Hepatocyte (in vitro differentiated cells): Measurements from ENCODE around the gene ZBTB32. TPM values are rescaled to one million over a fixed set of nuclear protein-coding genes. Genes with fewer than 3 reads are reported as not detected.

ENCODE experiments used
- DNase-seq: peaks from one replicate; pipeline ENCODE4 v3.0.0-alpha.2; 2016; ENCODE audit warnings: low spot score
- H2AFZ ChIP-seq: fragments of 200-600 bp; sonication (generic); 2 replicates; pipeline ENCODE4 v1.6.0; 2016; ENCODE audit warnings: antibody characterized with exemption, mild to moderate bottlenecking
- H3K27ac ChIP-seq: fragments of 200-600 bp; sonication (generic); 2 replicates; pipeline ENCODE4 v1.5.1; 2016; ENCODE audit warnings: mild to moderate bottlenecking
- H3K27me3 ChIP-seq: fragments of 200-600 bp; sonication (generic); 2 replicates; pipeline ENCODE4 v1.6.1; 2016
- H3K36me3 ChIP-seq: fragments of 200-600 bp; sonication (generic); replicated peaks from 2 replicates; pipeline ENCODE4 v1.5.1; 2016; ENCODE audit warnings: low read depth; ENCODE audit not compliant: insufficient read depth
- H3K4me1 ChIP-seq: fragments of 200-600 bp; sonication (generic); 2 replicates; pipeline ENCODE4 v1.5.1; 2016; ENCODE audit warnings: mild to moderate bottlenecking, moderate library complexity; ENCODE audit not compliant: insufficient read depth
- H3K4me2 ChIP-seq: fragments of 200-600 bp; sonication (generic); 2 replicates; pipeline ENCODE4 v1.6.0; 2016
- H3K4me3 ChIP-seq: fragments of 200-600 bp; sonication (generic); 2 replicates; pipeline ENCODE4 v1.5.1; 2016; ENCODE audit warnings: mild to moderate bottlenecking
- H3K79me2 ChIP-seq: fragments of 200-600 bp; sonication (generic); 2 replicates; pipeline ENCODE4 v1.6.0; 2017; ENCODE audit warnings: mild to moderate bottlenecking
- H3K9me2 ChIP-seq: fragments of 200-600 bp; sonication (generic); replicated peaks from 2 replicates; pipeline ENCODE4 v1.6.0; 2017; ENCODE audit warnings: mild to moderate bottlenecking; ENCODE audit not compliant: insufficient read depth
- H3K9me3 ChIP-seq: fragments of 200-600 bp; sonication (generic); 2 replicates; pipeline ENCODE4 v1.5.1; 2016; ENCODE audit warnings: low read depth, mild to moderate bottlenecking
- H4K20me1 ChIP-seq: fragments of 200-600 bp; sonication (generic); 2 replicates; pipeline ENCODE4 v1.6.0; 2016; ENCODE audit warnings: mild to moderate bottlenecking; ENCODE audit not compliant: insufficient read depth, poor library complexity, severe bottlenecking
- EZH2 ChIP-seq: fragments of 200-600 bp; sonication (generic); IDR thresholded peaks from 2 replicates; pipeline ENCODE4 v1.6.1; 2016; ENCODE audit warnings: antibody characterized with exemption, mild to moderate bottlenecking, borderline replicate concordance
- EZH2phosphoT487 ChIP-seq: fragments of 200-600 bp; sonication (generic); IDR thresholded peaks from one replicate; pipeline ENCODE4 v1.6.1; 2018; ENCODE audit warnings: antibody characterized with exemption, mild to moderate bottlenecking, low read depth, moderate library complexity; ENCODE audit not compliant: unreplicated experiment, severe bottlenecking
- WGBS: methylation state at CpG from one replicate; pipeline ENCODE4 v1.1.6; 2016; ENCODE audit warnings: low lambda C conversion rate; ENCODE audit errors: missing lambda C conversion rate; 5-methylcytosine and 5-hydroxymethylcytosine counted together
- polyA plus RNA-seq: library from polyadenylated mRNA; unstranded; fragments of >200 nt; fragmentation: Nextera tagmentation; extraction: Ambion mirVana; gene quantifications from 2 replicates; pipeline ENCODE4 v1.2.1, GENCODE V29; 2016
- total RNA-seq: library from RNA; depleted of rRNA; stranded (reverse); fragments of >200 nt; gene quantifications from 2 replicates; pipeline ENCODE4 v1.2.3, GENCODE V29; 2014
- TF ChIP-seq, protein P1 (sequence below): fragments of 200-600 bp; sonication (generic); IDR thresholded peaks from 2 replicates; pipeline ENCODE4 v1.5.1; 2016; ENCODE audit warnings: antibody characterized with exemption, mild to moderate bottlenecking; ENCODE audit not compliant: poor library complexity

The ZBTB32 gene
- total and polyA plus RNA-seq, 2 experiments from 2014 or later, result 0.11 TPM; not detected in 1

DNA sequence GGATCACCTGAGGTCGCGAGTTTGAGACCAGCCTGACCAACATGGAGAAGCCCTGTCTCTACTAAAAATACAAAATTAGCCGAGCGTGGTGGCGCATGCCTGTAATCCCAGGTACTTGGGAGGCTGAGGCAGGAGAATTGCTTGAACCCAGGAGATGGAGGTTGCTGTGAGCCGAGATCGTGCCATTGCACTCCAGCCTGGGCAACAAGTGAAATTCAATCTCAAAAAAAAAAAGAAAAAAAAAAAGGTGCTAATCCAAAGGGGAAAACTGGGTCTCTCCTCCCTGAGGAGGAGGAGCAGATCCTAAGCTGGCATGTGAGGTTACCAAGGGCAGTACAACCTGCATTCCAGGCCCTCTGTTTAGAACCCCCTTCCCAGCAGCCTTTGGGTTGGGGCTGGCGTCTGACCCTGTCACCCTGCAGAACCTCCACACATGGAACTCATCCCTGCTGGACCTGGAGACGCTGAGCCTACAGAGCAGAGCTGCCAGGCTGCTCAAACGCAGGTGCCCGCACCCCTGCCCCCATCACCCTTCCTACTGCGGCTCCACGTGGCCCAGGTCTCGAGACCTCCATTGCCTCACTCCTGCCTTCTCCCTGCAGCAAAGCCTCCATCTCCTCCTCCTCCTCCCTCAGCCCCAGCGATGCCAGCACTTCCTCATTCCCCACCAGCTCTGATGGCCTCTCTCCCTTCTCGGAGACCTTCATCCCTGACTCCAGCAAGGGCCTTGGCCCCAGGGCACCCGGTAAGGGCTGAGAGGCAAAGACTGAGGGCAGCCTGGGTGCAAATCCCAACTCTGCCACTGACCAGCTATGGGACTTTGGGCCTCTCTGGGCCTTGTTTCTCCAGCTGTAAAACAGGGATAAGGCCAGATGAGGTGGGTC, 60.3 kb downstream of the ZBTB32 start:
- Histone ChIP-seq H3K36me3 (no peaks in the 10 kb centered on the region), H2AFZ (no peak overlapping the region), H3K4me3 (no peak overlapping the region), H3K4me2 (no peak overlapping the region), H3K9me3 (no peaks in the 10 kb centered on the region), H3K4me1 (no peaks in the 10 kb centered on the region), H3K79me2 (peaks cover 11% of the 10 kb centered on the region), H3K9me2 (no peaks in the 10 kb centered on the region), H4K20me1 (no peaks in the 10 kb centered on the region), H3K27me3 (no peaks in the 10 kb centered on the region), H3K27ac (no peak overlapping the region)
- 93% methylated on average over 15 of the region's 17 CpGs for WGBS
- DNase-seq, result no peak
- TF ChIP-seq, protein P1, sequence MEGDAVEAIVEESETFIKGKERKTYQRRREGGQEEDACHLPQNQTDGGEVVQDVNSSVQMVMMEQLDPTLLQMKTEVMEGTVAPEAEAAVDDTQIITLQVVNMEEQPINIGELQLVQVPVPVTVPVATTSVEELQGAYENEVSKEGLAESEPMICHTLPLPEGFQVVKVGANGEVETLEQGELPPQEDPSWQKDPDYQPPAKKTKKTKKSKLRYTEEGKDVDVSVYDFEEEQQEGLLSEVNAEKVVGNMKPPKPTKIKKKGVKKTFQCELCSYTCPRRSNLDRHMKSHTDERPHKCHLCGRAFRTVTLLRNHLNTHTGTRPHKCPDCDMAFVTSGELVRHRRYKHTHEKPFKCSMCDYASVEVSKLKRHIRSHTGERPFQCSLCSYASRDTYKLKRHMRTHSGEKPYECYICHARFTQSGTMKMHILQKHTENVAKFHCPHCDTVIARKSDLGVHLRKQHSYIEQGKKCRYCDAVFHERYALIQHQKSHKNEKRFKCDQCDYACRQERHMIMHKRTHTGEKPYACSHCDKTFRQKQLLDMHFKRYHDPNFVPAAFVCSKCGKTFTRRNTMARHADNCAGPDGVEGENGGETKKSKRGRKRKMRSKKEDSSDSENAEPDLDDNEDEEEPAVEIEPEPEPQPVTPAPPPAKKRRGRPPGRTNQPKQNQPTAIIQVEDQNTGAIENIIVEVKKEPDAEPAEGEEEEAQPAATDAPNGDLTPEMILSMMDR, result no peak
- TF ChIP-seq EZH2phosphoT487 (no peak), EZH2 (no peak)

Other genes with a start within 250 kb of the ZBTB32 start
- gene KRTDAP, start 214.1 kb upstream of the ZBTB32 start, total RNA-seq, result 1.6 and 2.7 TPM in 2 replicates
- gene KRTDAP, start 214.1 kb upstream of the ZBTB32 start, polyA plus RNA-seq, result 0.97 and 1.6 TPM in 2 replicates
- 57.0 and 64.1 TPM in 2 replicates for gene DMKN, start 190.9 kb upstream of the ZBTB32 start, total RNA-seq
- gene DMKN, start 190.9 kb upstream of the ZBTB32 start, polyA plus RNA-seq, result 99.5 and 111 TPM in 2 replicates
- gene SBSN, start 176.2 kb upstream of the ZBTB32 start, total RNA-seq, result 0.40 TPM in 1 of 2 replicates, not detected in the other
- 0.19 and 0.66 TPM in 2 replicates for gene SBSN, start 176.2 kb upstream of the ZBTB32 start, polyA plus RNA-seq
- not detected in 2 replicates for gene GAPDHS, start 171.1 kb upstream of the ZBTB32 start, total RNA-seq
- not detected in 2 replicates for gene GAPDHS, start 171.1 kb upstream of the ZBTB32 start, polyA plus RNA-seq
- gene TMEM147, start 158.9 kb upstream of the ZBTB32 start, total RNA-seq, result 115 and 133 TPM in 2 replicates
- gene TMEM147, start 158.9 kb upstream of the ZBTB32 start, polyA plus RNA-seq, result 287 and 288 TPM in 2 replicates
- gene ATP4A, start 140.9 kb upstream of the ZBTB32 start, total RNA-seq, result 5.0 and 6.4 TPM in 2 replicates
- 3.5 and 5.1 TPM in 2 replicates for gene ATP4A, start 140.9 kb upstream of the ZBTB32 start, polyA plus RNA-seq
- not detected in 2 replicates for gene PMIS2, start 118.4 kb upstream of the ZBTB32 start, total RNA-seq
- gene PMIS2, start 118.4 kb upstream of the ZBTB32 start, polyA plus RNA-seq, result not detected in 2 replicates
- 4.9 and 6.3 TPM in 2 replicates for gene HAUS5, start 91.8 kb upstream of the ZBTB32 start, total RNA-seq
- 12.6 and 15.4 TPM in 2 replicates for gene HAUS5, start 91.8 kb upstream of the ZBTB32 start, polyA plus RNA-seq
- 43.3 and 43.6 TPM in 2 replicates for gene RBM42, start 75.5 kb upstream of the ZBTB32 start, total RNA-seq
- 113 and 125 TPM in 2 replicates for gene RBM42, start 75.5 kb upstream of the ZBTB32 start, polyA plus RNA-seq
- 1.0 and 1.4 TPM in 2 replicates for gene ETV2, start 62.8 kb upstream of the ZBTB32 start, total RNA-seq
- gene ETV2, start 62.8 kb upstream of the ZBTB32 start, polyA plus RNA-seq, result 0.79 and 3.5 TPM in 2 replicates
- gene COX6B1, start 56.2 kb upstream of the ZBTB32 start, total RNA-seq, result 586 and 603 TPM in 2 replicates
- 635 and 692 TPM in 2 replicates for gene COX6B1, start 56.2 kb upstream of the ZBTB32 start, polyA plus RNA-seq
- 3.6 and 7.8 TPM in 2 replicates for gene UPK1A, start 38.0 kb upstream of the ZBTB32 start, total RNA-seq
- 19.6 and 27.5 TPM in 2 replicates for gene UPK1A, start 38.0 kb upstream of the ZBTB32 start, polyA plus RNA-seq
- gene KMT2B, start 13.4 kb downstream of the ZBTB32 start, total RNA-seq, result 6.9 and 12.8 TPM in 2 replicates
- 9.3 and 10.7 TPM in 2 replicates for gene KMT2B, start 13.4 kb downstream of the ZBTB32 start, polyA plus RNA-seq
- gene IGFLR1, start 37.9 kb downstream of the ZBTB32 start, total RNA-seq, result 3.6 and 5.6 TPM in 2 replicates
- gene IGFLR1, start 37.9 kb downstream of the ZBTB32 start, polyA plus RNA-seq, result 4.5 and 4.6 TPM in 2 replicates
- 11.4 and 27.4 TPM in 2 replicates for gene U2AF1L4, start 40.9 kb downstream of the ZBTB32 start, total RNA-seq
- gene U2AF1L4, start 40.9 kb downstream of the ZBTB32 start, polyA plus RNA-seq, result 60.7 and 76.0 TPM in 2 replicates
- 24.8 and 39.1 TPM in 2 replicates for gene PSENEN, start 41.1 kb downstream of the ZBTB32 start, total RNA-seq
- gene PSENEN, start 41.1 kb downstream of the ZBTB32 start, polyA plus RNA-seq, result 106 and 127 TPM in 2 replicates
- gene LIN37, start 44.0 kb downstream of the ZBTB32 start, total RNA-seq, result 7.9 and 12.0 TPM in 2 replicates
- gene LIN37, start 44.0 kb downstream of the ZBTB32 start, polyA plus RNA-seq, result 13.6 and 17.6 TPM in 2 replicates
- gene HSPB6, start 52.5 kb downstream of the ZBTB32 start, total RNA-seq, result 7.1 and 14.2 TPM in 2 replicates
- 235 and 240 TPM in 2 replicates for gene HSPB6, start 52.5 kb downstream of the ZBTB32 start, polyA plus RNA-seq
- 3.7 and 12.2 TPM in 2 replicates for gene PROSER3, start 53.6 kb downstream of the ZBTB32 start, total RNA-seq
- 26.5 and 30.7 TPM in 2 replicates for gene PROSER3, start 53.6 kb downstream of the ZBTB32 start, polyA plus RNA-seq
- gene ARHGAP33, start 71.0 kb downstream of the ZBTB32 start, total RNA-seq, result 0.84 and 6.7 TPM in 2 replicates
- gene ARHGAP33, start 71.0 kb downstream of the ZBTB32 start, polyA plus RNA-seq, result 7.9 and 11.4 TPM in 2 replicates
- 5.1 and 6.8 TPM in 2 replicates for gene PRODH2, start 108.3 kb downstream of the ZBTB32 start, total RNA-seq
- 7.1 and 13.9 TPM in 2 replicates for gene PRODH2, start 108.3 kb downstream of the ZBTB32 start, polyA plus RNA-seq
- gene NPHS1, start 147.9 kb downstream of the ZBTB32 start, total RNA-seq, result 0.30 and 0.36 TPM in 2 replicates
- gene NPHS1, start 147.9 kb downstream of the ZBTB32 start, polyA plus RNA-seq, result 0.15 and 0.76 TPM in 2 replicates
- gene KIRREL2, start 152.4 kb downstream of the ZBTB32 start, total RNA-seq, result 0.12 and 1.4 TPM in 2 replicates
- 0.64 and 2.3 TPM in 2 replicates for gene KIRREL2, start 152.4 kb downstream of the ZBTB32 start, polyA plus RNA-seq
- 19.8 and 29.0 TPM in 2 replicates for gene APLP1, start 164.0 kb downstream of the ZBTB32 start, total RNA-seq
- gene APLP1, start 164.0 kb downstream of the ZBTB32 start, polyA plus RNA-seq, result 115 and 147 TPM in 2 replicates
- gene NFKBID, start 196.0 kb downstream of the ZBTB32 start, total RNA-seq, result 2.7 and 3.9 TPM in 2 replicates
- gene NFKBID, start 196.0 kb downstream of the ZBTB32 start, polyA plus RNA-seq, result 7.3 and 10.8 TPM in 2 replicates
- gene HCST, start 198.0 kb downstream of the ZBTB32 start, total RNA-seq, result 0.97 and 1.4 TPM in 2 replicates
- gene HCST, start 198.0 kb downstream of the ZBTB32 start, polyA plus RNA-seq, result 3.9 and 4.8 TPM in 2 replicates
- 2.8 and 5.9 TPM in 2 replicates for gene TYROBP, start 203.7 kb downstream of the ZBTB32 start, total RNA-seq
- 2.9 and 4.9 TPM in 2 replicates for gene TYROBP, start 203.7 kb downstream of the ZBTB32 start, polyA plus RNA-seq
- gene LRFN3, start 231.8 kb downstream of the ZBTB32 start, total RNA-seq, result 4.7 and 5.3 TPM in 2 replicates
- 15.6 and 19.2 TPM in 2 replicates for gene LRFN3, start 231.8 kb downstream of the ZBTB32 start, polyA plus RNA-seq